Erythroblast (primary cell): ENCODE measurements around the gene BRMS1.

Experiments used
- GATA1 ChIP-seq: IDR thresholded peaks from 2 replicates; pipeline ENCODE4 v1.6.1; 2011; ENCODE audit warnings: low read depth, mild to moderate bottlenecking, control low read depth, low read length, moderate library complexity
- POLR2A ChIP-seq: IDR thresholded peaks from 2 replicates; pipeline ENCODE4 v1.6.1; 2011; ENCODE audit warnings: mild to moderate bottlenecking, low read length

GRCh38 chr11:66335531-66336233 is 9.2 kb downstream of the BRMS1 start:
- TF ChIP-seq POLR2A (no peak), GATA1 (no peak)
